Suprapubic skin (tissue), 4 donors: Measurements from ENCODE around the gene CYB5B. TPM values are rescaled to one million over a fixed set of nuclear protein-coding genes. Genes with fewer than 3 reads are reported as not detected.

ENCODE experiments used
- DNase-seq, 2 donors: peaks; one replicate each; pipeline ENCODE4 v3.0.0-alpha.2; 2019; ENCODE audit warnings: low spot score in 2 of 2
- H3K27ac ChIP-seq: fragments of 200-600 bp; sonication (generic); one replicate; pipeline ENCODE4 v1.5.1; 2019
- H3K27me3 ChIP-seq: fragments of 200-600 bp; sonication (generic); one replicate; pipeline ENCODE4 v1.5.1; 2019
- H3K36me3 ChIP-seq: fragments of 200-600 bp; sonication (generic); one replicate; pipeline ENCODE4 v1.5.1; 2019
- H3K4me1 ChIP-seq: fragments of 200-600 bp; sonication (generic); one replicate; pipeline ENCODE4 v1.5.1; 2019
- H3K4me3 ChIP-seq: fragments of 200-600 bp; sonication (generic); one replicate; pipeline ENCODE4 v1.5.1; 2019; ENCODE audit warnings: mild to moderate bottlenecking
- H3K9me3 ChIP-seq: fragments of 200-600 bp; sonication (generic); one replicate; pipeline ENCODE4 v1.5.1; 2019
- CTCF ChIP-seq, 2 donors: fragments of 200-600 bp in 1 of 2; fragments of 450-650 bp in 1 of 2; sonication (generic) in 1 of 2; IDR thresholded peaks; one replicate each; pipeline ENCODE4 v1.5.1; 2016 to 2019; ENCODE audit warnings: antibody characterized with exemption in 2 of 2, mild to moderate bottlenecking in 1 of 2, moderate library complexity in 1 of 2
- EP300 ChIP-seq: sonication (generic); formaldehyde crosslinking; IDR thresholded peaks from one replicate; pipeline ENCODE4 v1.6.1; 2017; ENCODE audit warnings: antibody characterized with exemption
- POLR2A ChIP-seq, 2 donors: fragments of 450-650 bp; IDR thresholded peaks; one replicate each; pipeline ENCODE4 v1.6.1; 2017; ENCODE audit warnings: antibody characterized with exemption in 2 of 2, mild to moderate bottlenecking in 2 of 2, moderate library complexity in 2 of 2
- POLR2AphosphoS5 ChIP-seq, 3 donors: sonication (generic); formaldehyde crosslinking; IDR thresholded peaks; one replicate each; pipeline ENCODE4 v1.6.1; 2017; ENCODE audit warnings: antibody characterized with exemption in 3 of 3
- WGBS: methylation state at CpG from one replicate; pipeline ENCODE4 v1.1.5; 2018; 5-methylcytosine and 5-hydroxymethylcytosine counted together
- total RNA-seq, 4 donors: library from RNA; depleted of rRNA; stranded (reverse); fragments of >200 nt; gene quantifications; one replicate each; pipeline ENCODE4 v1.1.0, GENCODE V29; 2016

CYB5B gene
- total RNA-seq, 4 donors from 2014 or later, result 33.2 to 69.1 (median 50.1) TPM

DNA sequence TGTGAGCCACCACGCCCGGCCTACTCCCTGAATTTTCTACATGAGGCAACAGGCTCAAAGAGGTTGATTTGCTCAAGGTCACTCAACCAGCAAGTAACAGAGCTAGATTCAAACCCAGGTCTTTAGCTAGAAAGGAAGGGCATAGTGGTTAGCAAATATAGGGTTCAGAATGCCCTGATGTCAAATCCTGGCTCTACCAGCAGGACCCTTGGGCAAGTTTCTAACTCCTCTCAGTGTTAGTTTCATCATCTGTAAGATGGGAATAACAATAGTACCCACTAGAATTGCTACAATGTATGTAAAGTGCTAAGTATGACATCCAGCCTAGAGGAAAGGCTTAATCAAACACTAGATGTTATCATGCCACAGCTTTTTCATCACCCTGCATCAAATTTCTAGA lies 19.1 kb upstream of the CYB5B start:
- H3K36me3 ChIP-seq, result no peaks in the 10 kb centered on the region
- WGBS, result 73% methylated on average over 2 of the region's 2 CpGs
- no peak for DNase-seq
- no peak for TF ChIP-seq POLR2A (IDR thresholded peaks at IDR 0.05)
- no peak for TF ChIP-seq CTCF (IDR thresholded peaks at IDR 0.05)
- no peak for TF ChIP-seq EP300
- no peak for TF ChIP-seq POLR2AphosphoS5 (IDR thresholded peaks at IDR 0.05)
- peak overlapping the region; percentile 23 for H3K27ac ChIP-seq
- H3K4me1 ChIP-seq, result peaks cover 47% of the 10 kb centered on the region
- no peak overlapping the region for H3K4me3 ChIP-seq
- no peaks in the 10 kb centered on the region for H3K9me3 ChIP-seq
- H3K27me3 ChIP-seq, result no peaks in the 10 kb centered on the region

DNA sequence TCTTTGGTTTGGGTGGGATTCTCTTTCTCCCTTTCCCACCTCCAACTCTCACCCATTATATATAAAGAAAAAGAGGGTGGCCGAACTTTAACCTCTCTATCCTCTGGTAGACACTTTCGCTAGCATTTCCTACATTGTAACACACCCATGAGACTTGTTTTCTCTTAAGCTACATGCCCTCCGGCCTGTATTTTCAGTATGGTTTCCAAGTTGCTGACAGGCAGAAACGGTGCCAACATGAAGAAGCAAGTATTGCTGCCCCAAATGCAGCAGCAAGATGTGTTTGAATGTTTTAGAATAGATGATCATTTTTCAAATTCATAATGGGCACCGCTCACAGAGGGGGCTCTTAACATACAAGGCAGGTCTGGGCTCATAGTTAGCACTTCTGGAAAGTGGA lies 18.7 kb upstream of the CYB5B start:
- no peaks in the 10 kb centered on the region for H3K27me3 ChIP-seq
- H3K4me1 ChIP-seq, result peaks cover 49% of the 10 kb centered on the region
- H3K27ac ChIP-seq, result peak overlapping the region; percentile 23
- H3K9me3 ChIP-seq, result no peaks in the 10 kb centered on the region
- no peak for TF ChIP-seq POLR2AphosphoS5 (IDR thresholded peaks at IDR 0.05)
- no peak for TF ChIP-seq EP300
- no peak for TF ChIP-seq CTCF (IDR thresholded peaks at IDR 0.05)
- TF ChIP-seq POLR2A (IDR thresholded peaks at IDR 0.05), result no peak
- DNase-seq, result no peak
- WGBS, result 28% methylated on average over 5 of the region's 5 CpGs
- no peaks in the 10 kb centered on the region for H3K36me3 ChIP-seq
- H3K4me3 ChIP-seq, result no peak overlapping the region

DNA sequence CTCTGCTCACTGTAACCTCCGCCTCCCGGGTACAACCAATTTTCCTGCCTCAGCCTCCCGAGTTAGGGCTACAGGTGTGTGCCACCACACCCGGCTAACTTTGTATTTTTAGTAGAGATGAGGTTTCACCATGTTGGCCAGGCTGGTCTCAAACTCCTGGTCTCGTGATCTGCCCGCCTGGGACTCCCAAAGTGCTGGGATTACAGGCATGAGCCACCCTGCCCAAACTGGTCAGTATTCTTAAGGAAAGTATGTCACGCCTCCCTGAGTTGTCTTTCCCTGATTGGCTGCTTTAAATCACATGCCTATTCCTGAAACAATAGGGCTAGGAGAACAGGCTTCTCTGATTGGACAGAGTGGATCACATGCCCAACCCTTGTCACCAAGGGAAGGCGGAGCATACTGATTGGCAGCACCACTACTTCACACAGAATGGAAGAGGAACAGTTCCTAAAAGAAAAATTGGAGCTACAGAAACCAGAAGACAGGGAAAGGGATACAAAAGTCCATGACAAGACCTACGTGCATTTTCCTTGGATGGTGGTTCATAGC lies 17.6 kb upstream of the CYB5B start:
- Histone ChIP-seq H3K4me3 (no peak overlapping the region), H3K4me1 (peaks cover 49% of the 10 kb centered on the region), H3K36me3 (no peaks in the 10 kb centered on the region), H3K27ac (no peak overlapping the region), H3K27me3 (no peaks in the 10 kb centered on the region), H3K9me3 (no peaks in the 10 kb centered on the region)
- 95% methylated on average over 9 of the region's 9 CpGs for WGBS
- TF ChIP-seq POLR2A (IDR thresholded peaks at IDR 0.05) (no peak), EP300 (no peak), CTCF (IDR thresholded peaks at IDR 0.05) (no peak), POLR2AphosphoS5 (IDR thresholded peaks at IDR 0.05) (no peak)
- no peak for DNase-seq

GRCh38 chr16:69407702-69408323 lies 16.6 kb upstream of the CYB5B start:
- 81% methylated on average over 7 of the region's 7 CpGs for WGBS
- TF ChIP-seq CTCF (IDR thresholded peaks at IDR 0.05) (no peak), POLR2A (IDR thresholded peaks at IDR 0.05) (no peak), POLR2AphosphoS5 (IDR thresholded peaks at IDR 0.05) (no peak), EP300 (no peak)
- peak overlapping the region; percentile 51 for H3K27ac ChIP-seq
- peaks cover 43% of the 10 kb centered on the region for H3K4me1 ChIP-seq
- no peak overlapping the region for H3K4me3 ChIP-seq
- no peak for DNase-seq
- H3K27me3 ChIP-seq, result no peaks in the 10 kb centered on the region
- no peaks in the 10 kb centered on the region for H3K36me3 ChIP-seq
- no peaks in the 10 kb centered on the region for H3K9me3 ChIP-seq

GRCh38 chr16:69408475-69408874 lies 15.9 kb upstream of the CYB5B start:
- no peaks in the 10 kb centered on the region for H3K27me3 ChIP-seq
- peak in 1 of 2 donors; percentile 72 for DNase-seq
- H3K36me3 ChIP-seq, result no peaks in the 10 kb centered on the region
- no peaks in the 10 kb centered on the region for H3K9me3 ChIP-seq
- 43% methylated on average over 6 of the region's 6 CpGs for WGBS
- H3K4me3 ChIP-seq, result no peak overlapping the region
- peaks cover 38% of the 10 kb centered on the region for H3K4me1 ChIP-seq
- TF ChIP-seq EP300 (no peak), CTCF (IDR thresholded peaks at IDR 0.05) (no peak), POLR2A (IDR thresholded peaks at IDR 0.05) (no peak), POLR2AphosphoS5 (IDR thresholded peaks at IDR 0.05) (no peak)
- H3K27ac ChIP-seq, result peak overlapping the region; percentile 51
